NCI-H187 treated with DMSO at 0.1 percent for 48 hours (cell line): ENCODE data around the gene ABCF2.

Source experiments
- DNase-seq: peaks from one replicate; lab custom pipeline; 2025; lab: John Stamatoyannopoulos, UW

Gene ABCF2

GRCh38 chr7:151226875-151227782, at the start of gene ABCF2:
Gene ABCF2, minus strand, starts transcription at chr7:151227205. Its CDS starts 747 bp downstream, at chr7:151226458.
- peak; percentile 85 for DNase-seq

- DNase-seq, result no peak
Observed at GRCh38 chr7:151275813-151276577, 49.0 kb upstream of the ABCF2 start.

DNA sequence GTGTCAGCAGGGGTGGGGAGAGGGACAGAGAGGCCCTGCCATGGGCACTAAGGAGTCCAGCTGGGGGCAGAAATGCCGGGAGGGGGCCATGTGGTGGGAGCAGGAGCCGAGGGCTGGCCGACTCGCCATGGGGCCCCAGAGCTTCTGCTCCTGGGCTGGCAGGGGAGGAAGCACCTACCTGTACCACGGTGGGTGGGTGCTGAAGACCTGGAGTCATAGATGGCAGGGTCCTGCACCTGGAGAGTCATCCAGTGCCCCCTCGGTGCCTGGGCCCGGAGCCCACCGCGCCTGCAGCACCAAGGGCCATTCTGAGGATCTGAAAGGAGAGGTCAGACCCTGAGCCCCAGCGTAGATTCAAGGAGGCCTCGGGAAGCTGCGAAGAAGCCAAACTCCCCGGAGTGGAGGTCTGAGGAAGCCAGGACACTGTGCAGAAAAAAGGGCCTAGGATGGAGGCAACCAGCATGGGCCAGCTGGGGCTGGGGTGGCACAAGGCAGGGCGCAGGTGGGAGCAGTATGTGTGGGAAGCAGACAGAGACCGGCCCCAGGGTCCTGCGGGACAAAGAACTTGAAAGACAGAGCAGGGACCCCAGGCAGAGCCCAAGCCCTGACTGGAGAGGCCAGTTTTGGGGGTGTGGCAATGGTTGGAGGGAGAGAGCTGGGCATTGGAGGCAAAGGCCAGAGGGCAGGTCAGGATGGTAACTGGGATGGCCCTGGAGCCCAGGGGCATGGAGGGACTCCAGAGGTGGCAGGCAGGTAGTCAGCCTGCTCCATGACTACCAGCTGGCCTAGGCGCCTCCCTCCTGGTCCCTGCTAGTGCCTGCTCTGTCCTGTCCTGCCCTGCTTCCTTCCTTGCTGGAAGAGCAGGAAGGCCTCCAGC, 48.2 kb upstream of the ABCF2 start:
- DNase-seq, result no peak

- DNase-seq, result no peak
Observed at GRCh38 chr7:151274396-151274795, 47.4 kb upstream of the ABCF2 start.

GRCh38 chr7:151273651-151274390, 46.8 kb upstream of the ABCF2 start:
- no peak for DNase-seq

GRCh38 chr7:151272877-151273276, 45.9 kb upstream of the ABCF2 start:
- no peak for DNase-seq

- no peak for DNase-seq
Observed at GRCh38 chr7:151272405-151272804, 45.4 kb upstream of the ABCF2 start.

DNA sequence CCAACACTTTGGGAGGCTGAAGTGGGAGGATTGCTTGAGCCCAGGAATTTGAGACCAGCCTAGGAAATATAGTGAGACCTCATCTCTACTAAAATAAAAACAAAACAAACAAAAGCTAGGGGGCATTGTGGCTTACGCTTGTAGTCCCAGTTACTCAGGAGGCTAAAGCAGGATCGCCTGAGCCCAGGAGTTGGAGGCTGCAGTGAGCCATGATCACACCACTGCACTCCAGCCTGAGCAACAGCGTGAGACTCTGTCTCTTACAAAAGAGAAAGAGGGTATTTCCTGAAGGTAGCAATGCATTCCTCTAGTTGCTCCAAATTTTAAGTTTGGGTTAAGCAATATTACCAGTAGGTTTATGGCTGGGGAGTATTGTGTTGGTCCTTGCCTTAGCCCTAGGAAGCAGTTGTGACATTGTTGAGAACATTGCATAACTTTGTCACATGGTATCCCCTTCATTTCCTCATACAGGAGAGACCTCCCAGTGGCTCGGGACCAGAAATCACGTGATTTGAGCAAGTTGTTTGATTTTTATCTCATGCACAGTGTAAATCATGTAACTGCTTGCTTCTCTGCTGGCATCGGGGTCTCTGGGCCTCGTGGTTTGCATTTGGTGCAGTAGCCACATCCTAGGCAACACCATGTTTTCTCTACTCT, 44.8 kb upstream of the ABCF2 start:
- DNase-seq, result no peak

DNA sequence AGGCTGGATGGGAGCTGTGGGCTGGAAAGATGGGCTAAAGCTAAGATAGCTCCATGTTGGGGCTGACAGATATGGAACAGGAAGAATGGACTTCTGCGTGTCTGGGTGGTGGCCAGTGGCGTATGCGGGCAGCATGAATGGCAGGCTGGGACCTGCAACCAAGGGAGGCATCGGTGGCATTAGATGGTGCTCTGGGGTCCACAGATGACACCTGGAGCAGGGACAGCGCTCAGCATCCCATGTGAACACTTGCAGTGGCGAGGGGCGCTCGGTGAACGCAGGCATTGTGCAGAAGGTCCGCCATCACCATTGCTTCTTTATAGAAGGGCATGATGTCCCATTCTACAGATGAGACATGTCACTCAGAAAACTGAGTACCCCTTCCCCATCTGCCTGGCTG, 42.5 kb upstream of the ABCF2 start:
- DNase-seq, result no peak

- DNase-seq, result no peak
Observed at GRCh38 chr7:151265351-151265931, 38.4 kb upstream of the ABCF2 start.

DNA sequence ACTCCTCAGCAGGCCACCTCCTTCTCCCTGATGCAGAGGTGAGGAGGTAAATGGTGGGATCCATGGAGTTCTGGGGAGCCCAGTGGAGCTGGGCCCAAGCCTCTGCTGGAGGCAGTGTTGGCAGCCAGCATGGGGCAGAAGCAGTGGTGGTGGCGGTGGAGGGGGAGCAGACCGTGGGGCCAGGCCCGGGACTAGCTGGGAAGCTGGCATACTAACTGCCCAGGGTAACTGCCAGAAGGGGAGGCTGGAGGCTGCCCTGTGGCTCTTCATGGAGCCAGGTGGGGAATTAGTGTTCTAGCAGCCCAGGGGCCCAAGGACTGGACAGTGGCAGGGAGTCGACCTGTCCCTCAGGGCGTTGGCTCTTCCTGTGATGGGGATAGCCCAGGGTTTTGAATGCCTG, 37.6 kb upstream of the ABCF2 start:
- no peak for DNase-seq

DNA sequence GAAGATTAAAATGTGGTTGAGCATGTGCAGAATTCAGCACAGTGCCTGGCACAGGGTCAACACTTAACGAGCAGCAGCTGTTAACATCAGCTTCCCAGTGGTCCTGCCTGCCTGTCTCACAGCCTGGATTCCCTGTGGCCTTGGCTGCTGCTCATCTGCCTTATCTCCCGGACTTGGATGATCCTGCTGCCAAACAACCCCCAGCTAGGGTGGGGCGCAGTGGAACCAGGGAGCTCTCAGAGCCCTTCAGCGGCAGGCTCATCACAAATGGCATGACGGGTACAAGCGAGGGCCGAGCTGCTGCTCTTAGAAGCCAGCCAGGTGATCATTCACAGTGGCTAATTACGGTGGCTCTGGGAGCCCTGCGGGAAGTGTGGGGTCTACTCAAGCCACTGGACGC, 34.5 kb upstream of the ABCF2 start:
- no peak for DNase-seq

GRCh38 chr7:151260883-151261282, 33.9 kb upstream of the ABCF2 start:
- DNase-seq, result no peak

DNA sequence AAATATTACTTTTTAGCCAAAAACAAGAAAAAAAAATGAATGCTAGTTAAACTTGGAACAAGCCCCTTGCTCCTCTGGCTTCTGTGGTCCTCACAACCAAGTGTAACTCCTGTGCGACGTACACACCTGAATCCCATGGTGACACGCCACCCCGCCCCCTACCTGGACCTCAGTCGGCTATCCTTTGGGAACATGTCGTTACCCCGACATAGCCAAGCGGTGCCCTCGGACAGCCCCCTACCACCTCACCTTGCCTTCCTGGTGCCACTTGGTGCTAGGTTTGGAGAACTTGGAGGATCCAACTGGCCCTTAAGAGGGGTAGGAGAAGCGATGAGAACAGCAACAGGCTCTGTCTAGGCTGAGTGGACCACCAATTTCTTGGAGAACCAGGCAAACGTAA, 33.5 kb upstream of the ABCF2 start:
- DNase-seq, result no peak

DNA sequence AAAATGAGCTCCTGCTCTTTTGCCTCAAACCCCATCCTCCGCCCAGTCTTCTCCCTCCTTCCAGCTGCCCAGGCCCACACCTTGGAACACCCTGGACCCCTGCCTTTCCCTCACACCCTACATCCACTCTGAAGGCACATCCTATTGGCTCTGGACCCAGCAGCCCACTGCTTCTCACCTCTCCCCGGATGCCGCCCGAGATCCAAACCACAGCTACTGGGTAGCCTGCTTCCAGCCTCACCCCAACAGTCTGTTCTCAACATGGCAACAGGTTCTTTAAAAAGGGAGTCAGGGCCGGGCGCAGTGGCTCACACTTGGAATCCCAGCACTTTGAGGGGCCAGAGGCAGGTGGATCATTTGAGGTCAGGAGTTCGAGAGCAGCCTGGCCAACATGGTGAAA, 31.0 kb upstream of the ABCF2 start:
- DNase-seq, result no peak

DNA sequence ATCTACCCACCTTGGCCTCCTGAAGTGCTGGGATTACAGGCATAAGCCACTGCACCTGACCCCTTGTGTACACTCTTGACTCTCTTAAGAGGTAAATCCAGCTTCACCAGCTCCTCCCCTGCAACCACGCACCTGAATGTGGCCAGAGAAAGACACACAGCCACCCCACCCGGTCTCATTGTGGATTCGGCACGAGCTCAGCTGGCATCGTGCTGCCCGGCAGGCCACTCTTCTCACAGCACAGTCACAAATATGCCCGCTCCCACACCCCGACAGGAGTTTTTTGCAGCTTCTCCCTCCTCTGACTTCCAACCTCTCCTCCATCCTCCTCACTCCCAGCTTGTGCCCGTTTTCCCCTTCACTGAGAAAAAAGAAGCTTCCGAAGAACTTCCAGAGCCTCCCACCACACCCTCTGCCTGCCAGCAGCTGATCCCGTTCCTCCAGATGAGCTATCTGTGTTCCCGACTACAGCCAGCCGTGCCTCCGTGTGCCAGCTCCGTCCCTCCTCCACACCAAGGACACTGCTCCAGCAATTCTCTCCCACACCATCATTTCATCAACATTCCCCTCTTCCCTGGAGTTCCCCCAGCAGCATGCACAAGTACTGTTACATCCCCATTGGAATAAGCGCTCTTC, 29.5 kb upstream of the ABCF2 start:
- DNase-seq, result no peak

DNA sequence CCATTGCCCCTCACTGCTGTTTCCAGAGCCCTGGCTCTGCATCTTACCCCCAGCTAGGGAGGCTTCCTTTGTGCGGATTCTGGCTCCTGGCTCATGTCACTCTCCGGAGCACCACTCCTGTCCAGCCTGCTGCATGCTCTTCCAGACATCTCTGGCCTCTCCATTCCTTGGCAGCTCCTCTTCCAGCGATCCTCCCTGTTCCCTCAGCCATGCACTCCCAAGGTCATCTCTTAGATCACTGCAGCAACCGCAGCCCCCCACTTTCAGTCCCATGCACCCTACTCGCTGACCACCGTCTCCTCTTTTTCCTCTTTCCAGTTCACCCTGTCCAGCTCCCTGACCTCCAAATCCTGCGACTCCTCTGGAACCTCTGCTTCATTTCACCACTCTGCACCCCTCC, 28.4 kb upstream of the ABCF2 start:
- DNase-seq, result no peak

DNA sequence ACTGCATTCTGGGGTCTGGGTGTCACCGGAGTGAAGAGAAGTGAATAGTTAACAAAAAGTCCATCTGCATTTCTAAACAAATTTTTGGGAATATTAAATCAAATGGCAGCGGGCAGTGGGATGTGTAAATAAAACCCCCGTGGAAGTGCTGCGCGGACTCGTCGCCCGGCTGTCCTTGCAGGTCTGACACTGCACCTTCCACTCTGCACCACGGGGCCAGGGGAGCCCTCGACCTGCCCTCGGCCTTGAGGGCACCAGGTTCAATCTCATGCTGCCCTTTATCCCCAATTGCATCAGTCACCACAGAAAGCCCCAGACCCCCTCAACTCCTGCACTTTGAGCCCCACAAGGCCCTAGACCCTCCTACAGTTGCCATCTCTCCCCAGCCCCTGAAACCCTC, 27.8 kb upstream of the ABCF2 start:
- DNase-seq, result no peak

- DNase-seq, result no peak
Observed at GRCh38 chr7:151254316-151254715, 27.3 kb upstream of the ABCF2 start.
